Astrocyte (in vitro differentiated cells and primary cell): Measurements from ENCODE around the gene TSPAN32.

Experiments used
- EZH2 ChIP-seq: IDR thresholded peaks from 2 replicates; pipeline ENCODE4 v1.6.1; 2012; ENCODE audit warnings: mild to moderate bottlenecking, low read length, inconsistent platforms; ENCODE audit not compliant: insufficient read depth
- TF ChIP-seq, protein P1 (sequence below): IDR thresholded peaks from 2 replicates; pipeline ENCODE4 v1.5.1; 2011; ENCODE audit warnings: low read depth, mild to moderate bottlenecking, inconsistent platforms, low read length, moderate library complexity; ENCODE audit not compliant: insufficient read depth

DNA sequence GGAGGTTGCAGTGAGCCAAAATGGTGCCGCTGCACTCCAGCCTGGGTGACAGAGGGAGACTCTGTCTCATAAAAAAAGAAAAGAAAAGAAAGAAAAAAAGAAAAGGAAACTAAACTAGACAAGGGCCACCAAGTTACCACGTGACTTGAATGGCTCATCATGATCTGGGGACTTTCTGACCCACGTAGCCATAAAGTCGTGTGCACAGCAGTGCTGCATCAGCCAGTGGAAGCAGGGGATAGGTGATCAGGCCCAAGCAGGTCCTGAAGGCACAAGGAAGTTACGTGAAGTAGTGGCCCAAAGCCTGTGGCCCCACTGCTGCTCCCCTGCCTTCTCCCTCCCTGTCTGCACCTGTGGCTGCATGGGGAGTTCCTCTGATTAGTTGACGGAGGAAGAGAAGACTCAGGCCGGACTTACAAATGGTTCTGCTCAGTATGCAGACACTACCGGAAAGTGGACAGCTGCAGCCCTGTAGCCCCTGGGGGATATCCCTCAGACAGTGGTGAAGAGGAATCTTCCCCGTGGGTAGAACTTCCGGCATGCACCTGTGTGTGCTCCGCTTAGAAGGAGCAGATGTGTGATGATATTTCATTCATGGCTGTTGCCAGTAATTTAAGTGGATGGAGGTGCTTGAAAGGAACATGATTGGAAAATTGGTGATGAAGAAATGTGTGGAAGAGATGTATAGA, 57.1 kb downstream of the TSPAN32 start:
- no peak for TF ChIP-seq EZH2
- TF ChIP-seq, protein P1, sequence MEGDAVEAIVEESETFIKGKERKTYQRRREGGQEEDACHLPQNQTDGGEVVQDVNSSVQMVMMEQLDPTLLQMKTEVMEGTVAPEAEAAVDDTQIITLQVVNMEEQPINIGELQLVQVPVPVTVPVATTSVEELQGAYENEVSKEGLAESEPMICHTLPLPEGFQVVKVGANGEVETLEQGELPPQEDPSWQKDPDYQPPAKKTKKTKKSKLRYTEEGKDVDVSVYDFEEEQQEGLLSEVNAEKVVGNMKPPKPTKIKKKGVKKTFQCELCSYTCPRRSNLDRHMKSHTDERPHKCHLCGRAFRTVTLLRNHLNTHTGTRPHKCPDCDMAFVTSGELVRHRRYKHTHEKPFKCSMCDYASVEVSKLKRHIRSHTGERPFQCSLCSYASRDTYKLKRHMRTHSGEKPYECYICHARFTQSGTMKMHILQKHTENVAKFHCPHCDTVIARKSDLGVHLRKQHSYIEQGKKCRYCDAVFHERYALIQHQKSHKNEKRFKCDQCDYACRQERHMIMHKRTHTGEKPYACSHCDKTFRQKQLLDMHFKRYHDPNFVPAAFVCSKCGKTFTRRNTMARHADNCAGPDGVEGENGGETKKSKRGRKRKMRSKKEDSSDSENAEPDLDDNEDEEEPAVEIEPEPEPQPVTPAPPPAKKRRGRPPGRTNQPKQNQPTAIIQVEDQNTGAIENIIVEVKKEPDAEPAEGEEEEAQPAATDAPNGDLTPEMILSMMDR, result no peak
